Endodermal cell (in vitro differentiated cells): ENCODE data around the gene CST11. TPM values are rescaled to one million over a fixed set of nuclear protein-coding genes. Genes with fewer than 3 reads are reported as not detected.

Source experiments
- DNase-seq: peaks from one replicate; pipeline ENCODE4 v3.0.0-alpha.2; 2017
- H3K27ac ChIP-seq: 2 replicates; pipeline ENCODE4 v1.5.1; 2013; ENCODE audit warnings: mild to moderate bottlenecking, low read depth, low read length, moderate library complexity
- H3K27me3 ChIP-seq: 2 replicates; pipeline ENCODE4 v1.6.1; 2013; ENCODE audit warnings: mild to moderate bottlenecking, low read length, moderate library complexity; ENCODE audit not compliant: insufficient read depth, control insufficient read depth, poor library complexity, severe bottlenecking
- H3K36me3 ChIP-seq: 2 replicates; pipeline ENCODE4 v1.7.0; 2013; ENCODE audit warnings: mild to moderate bottlenecking, low read length, moderate library complexity; ENCODE audit not compliant: control insufficient read depth, insufficient read depth
- H3K4me1 ChIP-seq: one replicate; pipeline ENCODE4 v1.7.0; 2013; ENCODE audit warnings: low read length; ENCODE audit not compliant: control insufficient read depth, insufficient read depth
- H3K4me3 ChIP-seq: 2 replicates; pipeline ENCODE4 v1.5.1; 2013; ENCODE audit warnings: mild to moderate bottlenecking, low read length, moderate library complexity
- H3K9ac ChIP-seq: 2 replicates; pipeline ENCODE4 v1.6.1; 2013; ENCODE audit warnings: mild to moderate bottlenecking, low read length, moderate library complexity; ENCODE audit not compliant: poor library complexity, severe bottlenecking; ENCODE audit errors: extremely low read depth
- H3K9me3 ChIP-seq: 2 replicates; pipeline ENCODE4 v1.6.1; 2013; ENCODE audit warnings: mild to moderate bottlenecking, low read length, moderate library complexity; ENCODE audit not compliant: control insufficient read depth
- H3K27ac Mint-ChIP-seq: 2 replicates; pipeline ENCODE4 v1.8.0; 2020; ENCODE audit warnings: mixed read lengths
- H3K27me3 Mint-ChIP-seq: 2 replicates; pipeline ENCODE4 v1.8.0; 2021; ENCODE audit warnings: mild to moderate bottlenecking, mixed read lengths; ENCODE audit not compliant: insufficient read depth
- H3K36me3 Mint-ChIP-seq: 2 replicates; pipeline ENCODE4 v1.8.0; 2020; ENCODE audit warnings: low read depth, mixed read lengths
- H3K4me1 Mint-ChIP-seq: 2 replicates; pipeline ENCODE4 v1.8.0; 2020; ENCODE audit warnings: mixed read lengths
- H3K4me3 Mint-ChIP-seq: 2 replicates; pipeline ENCODE4 v1.8.0; 2020; ENCODE audit warnings: mild to moderate bottlenecking, moderate library complexity, mixed read lengths
- H3K9me3 Mint-ChIP-seq: 2 replicates; pipeline ENCODE4 v1.8.0; 2020; ENCODE audit warnings: mild to moderate bottlenecking, mixed read lengths
- WGBS, 2 experiments: methylation state at CpG; one replicate each; pipeline versions ENCODE4 v1.1.5 to v1.1.7; 2013; ENCODE audit warnings: missing lambda C conversion rate in 2 of 2, mixed read lengths in 1 of 2; ENCODE audit not compliant: insufficient coverage in 1 of 2, insufficient read length in 1 of 2; 5-methylcytosine and 5-hydroxymethylcytosine counted together
- total RNA-seq, 2 donors: library from RNA; stranded (reverse); fragmentation: NEBNext Ultra II Directional in 1 of 2; extraction: Animal tissue kit (Norgen Biotek cat#: 25700) in 1 of 2; gene quantifications; 2 replicates in 1 of 2; 3 replicates in 1 of 2; pipeline ENCODE4 v1.2.1, GENCODE V29; 2021
- TF ChIP-seq, protein P1 (sequence below): fragments of 200-600 bp; sonication (generic); conservative IDR thresholded peaks from 2 replicates; pipeline ENCODE4 v1.5.0; 2021; ENCODE audit warnings: antibody characterized with exemption, mild to moderate bottlenecking

Gene CST11
- total RNA-seq, 2 donors from 2014 or later = 0.69 TPM; not detected in 1

DNA sequence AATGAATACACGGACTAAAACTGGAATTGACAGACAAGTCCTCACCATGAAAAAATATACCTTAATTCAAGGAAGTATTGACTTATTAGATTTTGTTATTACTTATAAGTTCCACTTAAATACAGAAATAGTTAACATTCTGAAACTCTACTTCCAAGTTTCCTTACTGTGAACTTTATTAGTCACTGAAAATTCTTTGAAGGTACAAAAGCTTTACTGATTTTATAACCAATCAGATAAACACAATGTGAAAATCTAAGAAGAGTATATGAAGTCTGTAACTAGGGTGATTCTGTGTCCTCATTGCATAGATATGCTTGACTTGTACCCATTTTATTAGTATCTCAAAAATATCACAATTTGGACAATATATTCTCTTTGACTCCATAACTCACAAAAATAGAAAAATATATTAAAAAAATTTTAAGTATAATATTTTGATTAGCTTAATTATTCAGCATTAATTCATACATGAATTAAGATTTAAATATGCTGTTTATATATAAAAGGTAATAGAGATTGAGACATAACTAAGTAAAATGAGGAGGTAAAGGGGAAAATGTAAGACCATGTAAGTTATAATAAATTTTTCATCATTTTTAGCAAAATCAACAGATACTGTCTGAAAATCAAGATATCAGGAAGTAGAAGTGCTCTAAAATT, 38.0 kb downstream of the CST11 start:
- WGBS, 2 experiments = 80% methylated on average over 1 of the region's 1 CpG; no CpG with 5 or more reads in 1 of the 2 experiments
- Histone ChIP-seq H3K27me3 (no peaks in the 10 kb centered on the region), H3K9ac (no peak overlapping the region), H3K36me3 (no peaks in the 10 kb centered on the region), H3K4me1 (peaks cover 2% of the 10 kb centered on the region), H3K27ac (no peak overlapping the region), H3K9me3 (no peaks in the 10 kb centered on the region), H3K4me3 (no peak overlapping the region)
- no peak overlapping the region for H3K4me3 Mint-ChIP-seq
- H3K27me3 Mint-ChIP-seq = no peaks in the 10 kb centered on the region
- DNase-seq = no peak
- TF ChIP-seq, protein P1, sequence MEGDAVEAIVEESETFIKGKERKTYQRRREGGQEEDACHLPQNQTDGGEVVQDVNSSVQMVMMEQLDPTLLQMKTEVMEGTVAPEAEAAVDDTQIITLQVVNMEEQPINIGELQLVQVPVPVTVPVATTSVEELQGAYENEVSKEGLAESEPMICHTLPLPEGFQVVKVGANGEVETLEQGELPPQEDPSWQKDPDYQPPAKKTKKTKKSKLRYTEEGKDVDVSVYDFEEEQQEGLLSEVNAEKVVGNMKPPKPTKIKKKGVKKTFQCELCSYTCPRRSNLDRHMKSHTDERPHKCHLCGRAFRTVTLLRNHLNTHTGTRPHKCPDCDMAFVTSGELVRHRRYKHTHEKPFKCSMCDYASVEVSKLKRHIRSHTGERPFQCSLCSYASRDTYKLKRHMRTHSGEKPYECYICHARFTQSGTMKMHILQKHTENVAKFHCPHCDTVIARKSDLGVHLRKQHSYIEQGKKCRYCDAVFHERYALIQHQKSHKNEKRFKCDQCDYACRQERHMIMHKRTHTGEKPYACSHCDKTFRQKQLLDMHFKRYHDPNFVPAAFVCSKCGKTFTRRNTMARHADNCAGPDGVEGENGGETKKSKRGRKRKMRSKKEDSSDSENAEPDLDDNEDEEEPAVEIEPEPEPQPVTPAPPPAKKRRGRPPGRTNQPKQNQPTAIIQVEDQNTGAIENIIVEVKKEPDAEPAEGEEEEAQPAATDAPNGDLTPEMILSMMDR = no peak
- H3K4me1 Mint-ChIP-seq = peaks cover 31% of the 10 kb centered on the region
- no peaks in the 10 kb centered on the region for H3K9me3 Mint-ChIP-seq
- no peak overlapping the region for H3K27ac Mint-ChIP-seq
- peaks cover 6% of the 10 kb centered on the region for H3K36me3 Mint-ChIP-seq

DNA sequence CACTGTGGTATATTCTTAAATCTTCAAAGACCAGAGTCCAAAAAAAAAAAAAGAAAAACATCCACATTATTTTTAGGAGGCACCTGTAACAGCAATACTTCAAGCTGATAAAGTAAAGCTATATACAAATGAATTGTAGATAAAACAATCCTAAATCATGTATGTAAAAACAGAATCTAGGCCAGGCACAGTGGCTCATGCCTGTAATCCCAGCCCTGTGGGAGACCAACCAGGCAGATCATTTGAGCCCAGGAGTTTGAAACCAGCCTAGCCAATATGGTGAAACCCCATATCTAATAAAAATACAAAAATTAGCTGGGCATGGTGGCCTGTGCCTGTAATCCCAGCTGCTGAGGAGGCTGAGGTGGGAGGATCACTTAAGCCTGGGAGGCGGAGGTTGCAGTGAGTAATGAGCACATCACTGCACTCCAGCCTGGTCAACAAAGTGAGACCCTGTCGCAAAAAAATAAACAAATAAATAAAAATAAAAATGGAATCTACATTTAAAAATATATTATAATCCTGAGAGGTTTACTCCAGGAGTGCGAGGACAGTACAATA, 38.7 kb downstream of the CST11 start:
- H3K36me3 Mint-ChIP-seq = peaks cover 6% of the 10 kb centered on the region
- TF ChIP-seq, protein P1 = no peak
- WGBS, 2 experiments = 100% methylated on average over 1 of the region's 3 CpGs; no CpG with 5 or more reads in 1 of the 2 experiments
- no peaks in the 10 kb centered on the region for H3K9me3 Mint-ChIP-seq
- H3K4me3 Mint-ChIP-seq = no peak overlapping the region
- H3K4me3 ChIP-seq = no peak overlapping the region
- no peak overlapping the region for H3K27ac Mint-ChIP-seq
- no peaks in the 10 kb centered on the region for H3K9me3 ChIP-seq
- no peaks in the 10 kb centered on the region for H3K36me3 ChIP-seq
- no peak overlapping the region for H3K27ac ChIP-seq
- no peak for DNase-seq
- no peaks in the 10 kb centered on the region for H3K4me1 ChIP-seq
- no peak overlapping the region for H3K9ac ChIP-seq
- no peaks in the 10 kb centered on the region for H3K27me3 Mint-ChIP-seq
- H3K4me1 Mint-ChIP-seq = peaks cover 26% of the 10 kb centered on the region
- no peaks in the 10 kb centered on the region for H3K27me3 ChIP-seq

DNA sequence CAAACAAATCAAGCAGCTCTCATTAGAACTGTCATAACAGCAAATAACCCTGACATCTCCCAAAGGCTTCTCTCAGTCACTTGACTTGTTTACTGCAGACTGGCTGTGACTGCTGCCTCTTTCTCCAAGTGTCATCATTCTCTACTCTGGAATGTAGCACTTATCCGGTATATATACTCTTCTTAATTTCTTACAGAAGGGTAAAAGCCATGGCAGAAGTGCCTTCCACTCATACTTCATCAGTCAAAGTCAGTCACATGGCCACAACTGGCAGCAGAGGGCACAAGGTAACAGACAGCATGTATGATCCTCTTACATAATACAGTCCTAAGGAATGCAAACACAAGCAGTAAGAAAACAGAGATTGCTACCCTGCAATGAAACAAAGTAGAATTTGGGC, 40.6 kb downstream of the CST11 start:
- Mint-ChIP-seq H3K9me3 (no peaks in the 10 kb centered on the region), H3K27ac (no peak overlapping the region), H3K27me3 (no peaks in the 10 kb centered on the region), H3K4me1 (peaks cover 21% of the 10 kb centered on the region), H3K36me3 (peaks cover 6% of the 10 kb centered on the region), H3K4me3 (no peak overlapping the region)
- Histone ChIP-seq H3K27me3 (no peaks in the 10 kb centered on the region), H3K4me3 (no peak overlapping the region), H3K36me3 (no peaks in the 10 kb centered on the region), H3K9ac (no peak overlapping the region), H3K4me1 (no peaks in the 10 kb centered on the region), H3K9me3 (no peaks in the 10 kb centered on the region), H3K27ac (no peak overlapping the region)
- DNase-seq = no peak
- TF ChIP-seq, protein P1 = no peak
- 77 to 100% methylated on average over 1 of the region's 1 CpG for WGBS, 2 experiments
